H9 (cell line): ENCODE measurements around the gene RFX1. TPM values are rescaled to one million over a fixed set of nuclear protein-coding genes. Genes with fewer than 3 reads are reported as not detected.

Source experiments
- DNase-seq: peaks from one replicate; pipeline ENCODE4 v3.0.0-alpha.2; 2017
- H2AFZ ChIP-seq: one replicate; pipeline ENCODE4 v1.6.1; 2013; ENCODE audit warnings: mild to moderate bottlenecking, low read length, control low read depth, moderate library complexity
- H2AK5ac ChIP-seq: 2 replicates; pipeline ENCODE4 v1.6.1; 2013; ENCODE audit warnings: low read length, control low read depth, mixed read lengths; ENCODE audit not compliant: insufficient read length
- H2BK120ac ChIP-seq: one replicate; pipeline ENCODE4 v1.6.1; 2013; ENCODE audit warnings: low read depth, mild to moderate bottlenecking, low read length, control low read depth, inconsistent platforms; ENCODE audit not compliant: poor library complexity, severe bottlenecking
- H2BK12ac ChIP-seq: 2 replicates; pipeline ENCODE4 v1.6.1; 2013; ENCODE audit warnings: low read length, control low read depth, mixed read lengths, low read depth; ENCODE audit not compliant: insufficient read length
- H2BK15ac ChIP-seq: 2 replicates; pipeline ENCODE4 v1.6.1; 2013; ENCODE audit warnings: low read depth, low read length, control low read depth
- H2BK20ac ChIP-seq: one replicate; pipeline ENCODE4 v1.6.1; 2013; ENCODE audit warnings: low read depth, mild to moderate bottlenecking, low read length, control low read depth, inconsistent platforms; ENCODE audit not compliant: poor library complexity, severe bottlenecking
- H2BK5ac ChIP-seq: 2 replicates; pipeline ENCODE4 v1.6.1; 2013; ENCODE audit warnings: low read length, control low read depth, mixed read lengths; ENCODE audit not compliant: insufficient read length
- H3K14ac ChIP-seq: 2 replicates; pipeline ENCODE4 v1.6.1; 2013; ENCODE audit warnings: low read length, control low read depth; ENCODE audit not compliant: insufficient read depth
- H3K18ac ChIP-seq: 2 replicates; pipeline ENCODE4 v1.6.1; 2013; ENCODE audit warnings: low read depth, mild to moderate bottlenecking, mixed read lengths, low read length, control low read depth; ENCODE audit not compliant: insufficient read length
- H3K23ac ChIP-seq: 2 replicates; pipeline ENCODE4 v1.6.1; 2013; ENCODE audit warnings: low read length, control low read depth, mixed read lengths, low read depth; ENCODE audit not compliant: insufficient read length
- H3K23me2 ChIP-seq: 2 replicates; pipeline ENCODE4 v1.6.1; 2013; ENCODE audit warnings: low read depth, mild to moderate bottlenecking, mixed read lengths, low read length, control low read depth; ENCODE audit not compliant: insufficient read length, poor library complexity, severe bottlenecking
- H3K27ac ChIP-seq: 2 replicates; pipeline ENCODE4 v1.5.1; 2013; ENCODE audit warnings: low read length, control low read depth, mixed read lengths, low read depth; ENCODE audit not compliant: insufficient read length
- H3K27me3 ChIP-seq: 2 replicates; pipeline ENCODE4 v1.6.1; 2013; ENCODE audit warnings: low read length, control low read depth, inconsistent platforms; ENCODE audit not compliant: insufficient read depth
- H3K4ac ChIP-seq: 2 replicates; pipeline ENCODE4 v1.6.1; 2013; ENCODE audit warnings: low read depth, mild to moderate bottlenecking, control low read depth, inconsistent platforms, low read length, moderate library complexity
- H3K4me1 ChIP-seq: 2 replicates; pipeline ENCODE4 v1.6.1; 2013; ENCODE audit warnings: low read length, control low read depth, inconsistent platforms; ENCODE audit not compliant: insufficient read depth
- H3K4me2 ChIP-seq: 2 replicates; pipeline ENCODE4 v1.6.1; 2013; ENCODE audit warnings: low read length, control low read depth, mixed read lengths; ENCODE audit not compliant: insufficient read length, insufficient read depth
- H3K56ac ChIP-seq: 2 replicates; pipeline ENCODE4 v1.6.1; 2013; ENCODE audit warnings: low read depth, mild to moderate bottlenecking, mixed read lengths, low read length, control low read depth; ENCODE audit not compliant: insufficient read length
- H3K79me1 ChIP-seq: 2 replicates; pipeline ENCODE4 v1.6.1; 2013; ENCODE audit warnings: low read depth, mild to moderate bottlenecking, moderate library complexity, low read length, control low read depth, inconsistent platforms; ENCODE audit not compliant: insufficient read depth, poor library complexity, severe bottlenecking
- H3K79me2 ChIP-seq: 2 replicates; pipeline ENCODE4 v1.6.1; 2013; ENCODE audit warnings: low read length, control low read depth, inconsistent platforms; ENCODE audit not compliant: insufficient read depth
- H3K9ac ChIP-seq: 2 replicates; pipeline ENCODE4 v1.6.1; 2013; ENCODE audit warnings: low read length, control low read depth, mixed read lengths; ENCODE audit not compliant: insufficient read length; ENCODE audit errors: extremely low read depth
- H3K9me3 ChIP-seq: one replicate; pipeline ENCODE4 v1.6.1; 2013; ENCODE audit warnings: low read depth, low read length, inconsistent platforms; ENCODE audit not compliant: control insufficient read depth
- H3T11ph ChIP-seq: one replicate; pipeline ENCODE4 v1.6.1; 2013; ENCODE audit warnings: mild to moderate bottlenecking, low read length, control low read depth, inconsistent platforms
- H4K20me1 ChIP-seq: one replicate; pipeline ENCODE4 v1.6.1; 2013; ENCODE audit not compliant: control insufficient read depth, insufficient read length, insufficient read depth
- H4K5ac ChIP-seq: 2 replicates; pipeline ENCODE4 v1.6.1; 2013; ENCODE audit warnings: low read depth, mild to moderate bottlenecking, mixed read lengths, low read length, control low read depth; ENCODE audit not compliant: insufficient read length
- H4K8ac ChIP-seq: replicated peaks from 2 replicates; pipeline ENCODE4 v1.6.1; 2013; ENCODE audit warnings: low read length, control low read depth, mixed read lengths, low read depth; ENCODE audit not compliant: insufficient read length
- H4K91ac ChIP-seq: 2 replicates; pipeline ENCODE4 v1.6.1; 2013; ENCODE audit warnings: low read depth, mild to moderate bottlenecking, moderate library complexity, mixed read lengths, low read length, control low read depth; ENCODE audit not compliant: insufficient read length
- H3K27ac Mint-ChIP-seq, 3 experiments: 2 replicates in 2 of 3; 3 replicates in 1 of 3; pipeline ENCODE4 v1.8.0; 2020 to 2021; ENCODE audit warnings: mixed read lengths in 3 of 3, mild to moderate bottlenecking in 1 of 3, moderate library complexity in 1 of 3
- H3K27me3 Mint-ChIP-seq: 2 replicates; pipeline ENCODE4 v1.8.0; 2021; ENCODE audit warnings: low read depth, mild to moderate bottlenecking, moderate library complexity, mixed read lengths
- H3K36me3 Mint-ChIP-seq, 3 experiments: 2 replicates in 2 of 3; 3 replicates in 1 of 3; pipeline ENCODE4 v1.8.0; 2020 to 2021; ENCODE audit warnings: low read depth in 3 of 3, mixed read lengths in 3 of 3; ENCODE audit not compliant: insufficient read depth in 1 of 3
- H3K4me1 Mint-ChIP-seq, 2 experiments: 2 replicates each; pipeline ENCODE4 v1.8.0; 2020; ENCODE audit warnings: mixed read lengths in 2 of 2
- H3K4me3 Mint-ChIP-seq, 2 experiments: 2 replicates in 1 of 2; 3 replicates in 1 of 2; pipeline ENCODE4 v1.8.0; 2020 to 2021; ENCODE audit warnings: mild to moderate bottlenecking in 2 of 2, mixed read lengths in 2 of 2, moderate library complexity in 1 of 2
- H3K9me3 Mint-ChIP-seq, 2 experiments: 2 replicates in 1 of 2; 3 replicates in 1 of 2; pipeline ENCODE4 v1.8.0; 2020; ENCODE audit warnings: mild to moderate bottlenecking in 2 of 2, mixed read lengths in 2 of 2, moderate library complexity in 1 of 2
- CTCF ChIP-seq: fragments of 200-600 bp; sonication (generic); conservative IDR thresholded peaks from 3 replicates; pipeline ENCODE4 v1.8.0; 2021; ENCODE audit warnings: antibody characterized with exemption, mild to moderate bottlenecking
- WGBS: extraction: QIAGEN DNeasy Blood & Tissue Kit; methylation state at CpG from one replicate; pipeline ENCODE4 v1.1.7; 2013; ENCODE audit warnings: missing lambda C conversion rate, low lambda C conversion rate, mixed read lengths; ENCODE audit not compliant: insufficient read length; ENCODE audit errors: extremely low coverage; 5-methylcytosine and 5-hydroxymethylcytosine counted together
- total RNA-seq: library from RNA; stranded (reverse); gene quantifications from 2 replicates; pipeline ENCODE4 v1.2.1, GENCODE V29; 2021

RFX1 gene
- total RNA-seq, 1 experiment from 2014 or later, result 21.4 TPM

- no peak overlapping the region for H4K5ac ChIP-seq
- no peaks in the 10 kb centered on the region for H3K23me2 ChIP-seq
- H3K4me2 ChIP-seq, result no peak overlapping the region
- H3K9ac ChIP-seq, result no peak overlapping the region
- no peaks in the 10 kb centered on the region for H3K79me1 ChIP-seq
- Mint-ChIP-seq H3K4me1 (peaks cover 6 to 10% of the 10 kb centered on the region in 2 experiments), H3K36me3 (peaks cover 14 to 36% (median 28%) of the 10 kb centered on the region in 3 experiments; a peak in 6 of 7 replicates), H3K4me3 (no peak overlapping the region), H3K9me3 (no peaks in the 10 kb centered on the region), H3K27ac (no peak overlapping the region), H3K27me3 (no peaks in the 10 kb centered on the region; the same call in 1 of the 2 replicates)
- no peak overlapping the region for H2BK15ac ChIP-seq
- no peaks in the 10 kb centered on the region for H3K27me3 ChIP-seq
- no CpG with 5 or more reads among the region's 17 CpGs for WGBS
- no peak overlapping the region for H2AK5ac ChIP-seq
- H3K56ac ChIP-seq, result no peak overlapping the region
- peaks cover 3% of the 10 kb centered on the region; the same call in 1 of the 2 replicates for H3K4me1 ChIP-seq
- H4K8ac ChIP-seq, result no peak overlapping the region
- H2BK120ac ChIP-seq, result no peak overlapping the region
- no peak for DNase-seq
- H4K91ac ChIP-seq, result no peak overlapping the region
- no peak overlapping the region for H2BK20ac ChIP-seq
- no peak overlapping the region for H3K4ac ChIP-seq
- H3K79me2 ChIP-seq, result no peaks in the 10 kb centered on the region
- no peak for TF ChIP-seq CTCF
- H3K27ac ChIP-seq, result no peak overlapping the region
- H3K9me3 ChIP-seq, result no peaks in the 10 kb centered on the region
- no peak overlapping the region for H3K14ac ChIP-seq
- no peak overlapping the region for H2AFZ ChIP-seq
- no peak overlapping the region for H3K23ac ChIP-seq
- no peak overlapping the region for H2BK5ac ChIP-seq
- H3K18ac ChIP-seq, result no peak overlapping the region
- H3T11ph ChIP-seq, result no peak overlapping the region
- H4K20me1 ChIP-seq, result peaks cover 5% of the 10 kb centered on the region
- H2BK12ac ChIP-seq, result no peak overlapping the region
Measured at GRCh38 chr19:13929956-13930355, 76.2 kb downstream of the RFX1 start.
